H1 (cell line): ENCODE results near the gene HUWE1. TPM values are rescaled to one million over a fixed set of nuclear protein-coding genes. Genes with fewer than 3 reads are reported as not detected.

Experiments
- HDAC6 ChIP-seq: IDR thresholded peaks from one replicate; pipeline ENCODE4 v1.7.1; 2012; ENCODE audit warnings: low read depth, mild to moderate bottlenecking, inconsistent platforms, low read length, moderate library complexity
- JUND ChIP-seq: IDR thresholded peaks from 2 replicates; pipeline ENCODE4 v1.6.1; 2011; ENCODE audit warnings: mild to moderate bottlenecking, improper control_type of control experiment, low read length
- KDM5A ChIP-seq: fragments of 200-600 bp; IDR thresholded peaks from 2 replicates; pipeline ENCODE4 v1.7.1; 2012; ENCODE audit warnings: mild to moderate bottlenecking, low read length, inconsistent platforms, mixed read lengths
- RBBP5 ChIP-seq: IDR thresholded peaks from 2 replicates; pipeline ENCODE4 v1.7.1; 2012; ENCODE audit warnings: low read depth, mild to moderate bottlenecking, inconsistent platforms, low read length, moderate library complexity, borderline replicate concordance
- SIRT6 ChIP-seq: IDR thresholded peaks from one replicate; pipeline ENCODE4 v1.7.1; 2012; ENCODE audit warnings: low read length, inconsistent platforms
- TBP ChIP-seq: IDR thresholded peaks from 2 replicates; pipeline ENCODE4 v1.6.1; 2011; ENCODE audit warnings: low read depth, low read length, improper control_type of control experiment
- polyA plus RNA-seq, 7 experiments: library from polyadenylated mRNA; depleted of rRNA in 3 of 7; stranded (reverse) in 5 of 7; unstranded in 2 of 7; fragments of >200 nt in 5 of 7; fragments of 200-250 nt in 2 of 7; gene quantifications; 1 replicate in 5 of 7; 2 replicates in 1 of 7; 4 replicates in 1 of 7; pipeline versions ENCODE4 v1.2.1 to v1.2.3, GENCODE V29; 2011 to 2013; ENCODE audit warnings: missing spikeins in 2 of 7, mixed read lengths in 2 of 7
- total RNA-seq: library from RNA; stranded (reverse); fragmentation: NEBNext Ultra II Directional; extraction: Animal tissue kit (Norgen Biotek cat#: 25700); gene quantifications from 2 replicates; pipeline ENCODE4 v1.2.1, GENCODE V29; 2021

The HUWE1 gene
- total and polyA plus RNA-seq, 2 of the 8 experiments (the other 6 are each of a cell fraction or from before 2014, with no cell fraction given) = 114 to 252 TPM

- no peak for TF ChIP-seq RBBP5
- no peak for TF ChIP-seq HDAC6
- TF ChIP-seq SIRT6 = no peak
- no peak for TF ChIP-seq KDM5A
- TF ChIP-seq JUND = no peak
- no peak for TF ChIP-seq TBP
Measured at GRCh38 chrX:53622431-53622830, 64.1 kb downstream of the HUWE1 start (continued).
